ENCODE data around the gene FN3KRP.
"Not testable (repeated sequence)": the region's sequence is repeated elsewhere in the genome, so short reads cannot be mapped to it uniquely, and the experiment has no call there.

Gene FN3KRP

DNA sequence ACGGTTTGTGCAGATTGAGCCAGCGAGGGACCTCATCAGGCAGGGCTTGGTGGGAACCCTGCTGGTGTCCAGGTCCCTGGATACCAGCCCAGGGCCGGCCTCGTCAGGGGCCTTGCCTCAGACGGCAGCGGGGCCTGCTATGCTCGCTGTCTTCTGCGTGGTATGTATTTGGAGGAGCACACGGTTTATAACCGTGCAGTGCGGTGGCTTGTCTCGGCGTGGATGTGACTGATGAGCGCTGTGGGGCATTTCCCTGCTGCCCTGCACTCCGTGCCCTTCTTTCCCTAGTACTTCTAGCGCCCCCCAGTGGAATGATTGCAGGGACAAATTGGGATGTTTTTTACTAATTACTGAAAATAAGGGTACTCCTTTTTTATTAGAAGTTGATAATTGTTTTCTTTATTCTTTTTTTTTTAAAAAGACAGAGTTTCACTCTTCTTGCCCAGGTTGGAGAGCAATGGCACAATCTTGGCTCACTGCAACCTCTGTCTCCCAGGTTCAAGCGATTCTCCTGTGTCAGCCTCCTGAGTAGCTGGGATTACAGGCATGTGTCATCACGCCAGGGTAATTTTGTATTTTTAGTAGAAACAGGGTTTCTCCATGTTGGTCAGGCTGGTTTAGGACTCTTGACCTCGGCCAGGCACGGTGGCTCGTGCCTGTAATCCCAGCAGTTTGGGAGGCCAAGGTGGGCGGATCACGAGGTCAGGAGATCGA, 50.7 kb downstream of the FN3KRP start:
- Histone ChIP-seq H3K4me3 (ENCODE audit: insufficient read length, low read depth) (no peak overlapping the region), H3K36me3 (ENCODE audit: insufficient read depth, insufficient read length, low read length) (peaks cover 70% of the 10 kb centered on the region), H3K9me3 (ENCODE audit: insufficient read depth, low read length) (no peaks in the 10 kb centered on the region; the same call in 1 of the 2 replicates), H3K4me1 (ENCODE audit: insufficient read depth, insufficient read length) (no peaks in the 10 kb centered on the region), H3K9ac (ENCODE audit: insufficient read length, low read depth) (no peak overlapping the region), H3K27me3 (ENCODE audit: insufficient read depth, insufficient read length) (no peaks in the 10 kb centered on the region)
- no peak for TF ChIP-seq YY1 (IDR thresholded peaks at IDR 0.05; ENCODE audit: insufficient read depth, insufficient read length)
- no peak for TF ChIP-seq ZNF274 (IDR thresholded peaks at IDR 0.05; ENCODE audit: low read depth, low read length)
- TF ChIP-seq SUZ12 (IDR thresholded peaks at IDR 0.05; ENCODE audit: extremely low read depth, insufficient read depth, insufficient read length) = no peak
- DNase-seq (ENCODE audit: low read depth, low spot score) = no peak

GRCh38 chr17:82769041-82769440, 52.5 kb downstream of the FN3KRP start:
- no peak overlapping the region for H3K4me3 ChIP-seq (ENCODE audit: insufficient read length, low read depth)
- no peaks in the 10 kb centered on the region; the same call in 1 of the 2 replicates for H3K9me3 ChIP-seq (ENCODE audit: insufficient read depth, low read length)
- no peaks in the 10 kb centered on the region for H3K4me1 ChIP-seq (ENCODE audit: insufficient read depth, insufficient read length)
- TF ChIP-seq YY1 (IDR thresholded peaks at IDR 0.05; ENCODE audit: insufficient read depth, insufficient read length) (no peak), ZNF274 (IDR thresholded peaks at IDR 0.05; ENCODE audit: low read depth, low read length) (no peak), SUZ12 (IDR thresholded peaks at IDR 0.05; ENCODE audit: extremely low read depth, insufficient read depth, insufficient read length) (no peak)
- DNase-seq (ENCODE audit: low read depth, low spot score) = no peak
- peaks cover 76% of the 10 kb centered on the region for H3K36me3 ChIP-seq (ENCODE audit: insufficient read depth, insufficient read length, low read length)
- H3K27me3 ChIP-seq (ENCODE audit: insufficient read depth, insufficient read length) = no peaks in the 10 kb centered on the region
- H3K9ac ChIP-seq (ENCODE audit: insufficient read length, low read depth) = no peak overlapping the region

DNA sequence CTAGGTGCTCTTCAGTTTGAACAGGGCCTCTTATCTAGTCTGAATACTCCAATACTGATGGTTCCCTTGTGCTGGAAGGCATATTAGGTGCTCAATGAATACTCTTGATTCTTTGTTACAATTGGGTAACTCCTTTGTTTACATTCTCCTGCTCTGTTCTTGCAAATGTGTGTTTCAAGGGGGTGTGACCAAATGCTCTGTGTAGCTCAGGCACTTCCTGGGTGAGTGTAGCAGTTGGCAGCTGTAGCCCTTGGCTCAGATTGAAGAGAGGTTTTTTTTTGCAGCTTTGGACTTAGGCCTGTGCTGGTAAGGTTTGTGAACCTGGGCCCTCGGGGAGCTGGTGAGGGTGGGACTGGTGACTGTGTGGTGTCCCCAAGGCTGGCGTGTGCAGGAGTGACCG, 55.5 kb downstream of the FN3KRP start:
- Histone ChIP-seq H3K27me3 (ENCODE audit: insufficient read depth, insufficient read length) (no peaks in the 10 kb centered on the region), H3K4me1 (ENCODE audit: insufficient read depth, insufficient read length) (peaks cover 4% of the 10 kb centered on the region), H3K9me3 (ENCODE audit: insufficient read depth, low read length) (no peaks in the 10 kb centered on the region; the same call in 1 of the 2 replicates), H3K4me3 (ENCODE audit: insufficient read length, low read depth) (no peak overlapping the region), H3K9ac (ENCODE audit: insufficient read length, low read depth) (no peak overlapping the region), H3K36me3 (ENCODE audit: insufficient read depth, insufficient read length, low read length) (peaks cover 80% of the 10 kb centered on the region)
- TF ChIP-seq YY1 (IDR thresholded peaks at IDR 0.05; ENCODE audit: insufficient read depth, insufficient read length) = no peak
- TF ChIP-seq SUZ12 (IDR thresholded peaks at IDR 0.05; ENCODE audit: extremely low read depth, insufficient read depth, insufficient read length) = no peak
- no peak for TF ChIP-seq ZNF274 (IDR thresholded peaks at IDR 0.05; ENCODE audit: low read depth, low read length)
- no peak for DNase-seq (ENCODE audit: low read depth, low spot score)

- H3K4me3 ChIP-seq (ENCODE audit: insufficient read length, low read depth); DNase-seq (ENCODE audit: low read depth, low spot score); H3K9ac ChIP-seq (ENCODE audit: insufficient read length, low read depth); H3K27me3 ChIP-seq (ENCODE audit: insufficient read depth, insufficient read length); H3K4me1 ChIP-seq (ENCODE audit: insufficient read depth, insufficient read length); H3K9me3 ChIP-seq (ENCODE audit: insufficient read depth, low read length): not testable (repeated sequence)
- H3K36me3 ChIP-seq (ENCODE audit: insufficient read depth, insufficient read length, low read length) = peaks cover 63% of the 10 kb centered on the region
Measured at GRCh38 chr17:82774456-82774855, 58.0 kb downstream of the FN3KRP start.

DNA sequence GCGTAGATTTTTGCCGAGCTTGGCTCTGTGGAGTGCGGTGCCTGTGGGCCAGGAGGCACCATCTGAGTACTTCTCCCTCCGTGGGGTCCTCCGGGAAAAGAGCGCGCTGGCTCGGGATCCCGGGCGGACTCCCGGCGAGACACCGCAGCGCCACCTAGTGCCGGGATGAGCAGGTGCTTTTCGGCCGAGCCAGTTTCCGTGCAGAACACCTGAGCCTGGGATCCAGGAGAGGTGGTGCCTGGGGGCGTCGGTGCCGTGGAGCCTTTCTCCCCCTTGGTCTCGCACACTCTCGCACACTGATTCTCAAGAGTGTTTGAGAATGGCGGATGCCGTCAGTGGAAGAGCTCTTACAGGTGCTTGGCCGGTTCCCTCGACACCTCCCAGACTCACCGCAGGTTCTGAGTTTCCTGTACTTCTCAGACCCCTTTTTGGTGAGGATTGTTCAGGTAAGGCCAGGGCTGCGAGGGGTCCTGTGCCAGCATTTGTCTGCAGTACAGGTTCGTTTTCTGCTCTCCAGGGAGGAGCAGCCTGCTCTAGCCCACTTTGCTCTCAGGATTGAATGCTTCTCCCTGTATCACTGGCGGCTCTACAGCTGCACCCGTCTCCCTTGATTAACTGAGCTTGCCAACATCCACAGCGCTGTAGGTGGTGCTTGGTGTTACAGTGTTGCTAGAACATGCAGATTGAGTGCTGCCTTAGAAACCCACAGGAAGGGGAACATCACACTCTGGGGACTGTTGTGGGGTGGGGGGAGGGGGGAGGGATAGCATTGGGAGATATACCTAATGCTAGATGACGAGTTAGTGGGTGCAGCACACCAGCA, 58.7 kb downstream of the FN3KRP start:
- peaks cover 61% of the 10 kb centered on the region for H3K36me3 ChIP-seq (ENCODE audit: insufficient read depth, insufficient read length, low read length)
- H3K27me3 ChIP-seq (ENCODE audit: insufficient read depth, insufficient read length) = no peaks in the 10 kb centered on the region
- H3K9ac ChIP-seq (ENCODE audit: insufficient read length, low read depth) = no peak overlapping the region
- no peak for DNase-seq (ENCODE audit: low read depth, low spot score)
- peaks cover 13% of the 10 kb centered on the region for H3K4me1 ChIP-seq (ENCODE audit: insufficient read depth, insufficient read length)
- no peak overlapping the region for H3K4me3 ChIP-seq (ENCODE audit: insufficient read length, low read depth)
- TF ChIP-seq YY1 (IDR thresholded peaks at IDR 0.05; ENCODE audit: insufficient read depth, insufficient read length) (no peak), ZNF274 (IDR thresholded peaks at IDR 0.05; ENCODE audit: low read depth, low read length) (no peak), SUZ12 (IDR thresholded peaks at IDR 0.05; ENCODE audit: extremely low read depth, insufficient read depth, insufficient read length) (no peak)
- H3K9me3 ChIP-seq (ENCODE audit: insufficient read depth, low read length) = no peaks in the 10 kb centered on the region; the same call in 1 of the 2 replicates

DNA sequence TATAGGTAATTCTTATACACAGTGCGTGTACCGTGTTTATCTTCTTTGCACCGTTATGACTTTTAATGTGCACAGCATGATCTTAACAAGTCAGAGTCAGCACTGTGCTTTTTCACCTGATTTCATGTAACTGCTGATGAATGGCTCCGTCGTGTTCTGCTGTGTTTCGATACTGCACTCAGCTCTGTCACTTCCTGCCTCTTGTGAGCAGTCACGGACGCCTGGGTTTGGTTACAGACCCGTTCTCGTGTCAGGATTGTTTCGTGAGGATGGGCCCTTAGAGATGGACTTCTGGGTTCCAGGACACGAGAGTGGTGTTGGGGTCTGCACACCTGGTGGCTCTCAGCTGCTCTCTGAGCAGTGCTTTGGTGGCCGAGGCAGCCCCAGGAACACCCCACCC, 59.9 kb downstream of the FN3KRP start:
- no peak overlapping the region for H3K9ac ChIP-seq (ENCODE audit: insufficient read length, low read depth)
- no peak overlapping the region for H3K4me3 ChIP-seq (ENCODE audit: insufficient read length, low read depth)
- H3K27me3 ChIP-seq (ENCODE audit: insufficient read depth, insufficient read length) = no peaks in the 10 kb centered on the region
- peaks cover 55% of the 10 kb centered on the region for H3K36me3 ChIP-seq (ENCODE audit: insufficient read depth, insufficient read length, low read length)
- peaks cover 16% of the 10 kb centered on the region for H3K4me1 ChIP-seq (ENCODE audit: insufficient read depth, insufficient read length)
- no peak for DNase-seq (ENCODE audit: low read depth, low spot score)
- TF ChIP-seq SUZ12 (IDR thresholded peaks at IDR 0.05; ENCODE audit: extremely low read depth, insufficient read depth, insufficient read length) = no peak
- TF ChIP-seq ZNF274 (IDR thresholded peaks at IDR 0.05; ENCODE audit: low read depth, low read length) = no peak
- no peak for TF ChIP-seq YY1 (IDR thresholded peaks at IDR 0.05; ENCODE audit: insufficient read depth, insufficient read length)
- no peaks in the 10 kb centered on the region; the same call in 1 of the 2 replicates for H3K9me3 ChIP-seq (ENCODE audit: insufficient read depth, low read length)

Measured in NT2/D1 (cell line).